HG02870 (cell line): ENCODE measurements around the gene MAP3K13.
"Not testable (repeated sequence)": the region's sequence is repeated elsewhere in the genome, so short reads cannot be mapped to it uniquely, and the experiment has no call there.

Experiments used
- ATAC-seq: cut with Tn5 transposase; IDR thresholded peaks from one replicate; pipeline ENCODE4 v1.9.1; 2021; ENCODE audit warnings: mild to moderate bottlenecking, moderate library complexity; ENCODE audit not compliant: unreplicated experiment

The MAP3K13 gene

DNA sequence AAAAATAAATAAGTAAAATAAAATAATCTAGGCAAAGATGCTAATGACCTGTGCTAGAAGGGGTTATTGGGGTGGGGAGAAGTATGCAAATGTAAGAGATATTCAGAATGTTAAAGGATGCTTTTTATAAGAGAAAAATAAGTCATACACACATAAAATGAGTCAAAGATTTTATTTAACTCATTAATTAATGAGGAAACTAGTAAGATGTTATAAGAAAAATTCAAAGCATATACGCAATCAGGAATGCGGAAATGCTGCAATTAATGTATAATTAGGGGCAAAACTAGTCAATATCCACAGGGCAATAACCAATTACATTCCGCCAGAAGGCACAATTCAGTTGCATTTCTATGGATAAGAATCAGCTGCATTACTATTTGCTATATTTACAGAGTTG lies 30.1 kb downstream of the MAP3K13 start:
- ATAC-seq: no peak

DNA sequence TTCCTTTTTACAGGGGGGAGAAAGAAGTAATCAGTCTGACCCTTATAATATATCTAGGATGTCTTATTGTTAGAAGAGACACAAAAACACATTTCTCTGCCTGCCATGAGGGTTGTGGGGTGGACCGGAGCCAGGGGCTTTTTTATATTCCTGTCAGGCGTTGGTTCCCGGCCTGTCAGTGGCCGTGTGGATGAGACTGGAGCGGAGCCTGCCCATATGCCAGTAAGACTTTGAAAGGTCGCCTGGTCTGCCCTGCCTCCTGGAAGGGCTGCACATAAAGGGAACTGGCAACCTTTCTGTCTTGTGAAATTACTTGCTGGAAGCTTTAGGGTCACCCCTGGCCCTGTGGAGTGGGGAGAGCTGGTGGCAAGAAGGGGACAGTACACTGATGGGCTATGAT lies 34.7 kb downstream of the MAP3K13 start:
- no peak for ATAC-seq

DNA sequence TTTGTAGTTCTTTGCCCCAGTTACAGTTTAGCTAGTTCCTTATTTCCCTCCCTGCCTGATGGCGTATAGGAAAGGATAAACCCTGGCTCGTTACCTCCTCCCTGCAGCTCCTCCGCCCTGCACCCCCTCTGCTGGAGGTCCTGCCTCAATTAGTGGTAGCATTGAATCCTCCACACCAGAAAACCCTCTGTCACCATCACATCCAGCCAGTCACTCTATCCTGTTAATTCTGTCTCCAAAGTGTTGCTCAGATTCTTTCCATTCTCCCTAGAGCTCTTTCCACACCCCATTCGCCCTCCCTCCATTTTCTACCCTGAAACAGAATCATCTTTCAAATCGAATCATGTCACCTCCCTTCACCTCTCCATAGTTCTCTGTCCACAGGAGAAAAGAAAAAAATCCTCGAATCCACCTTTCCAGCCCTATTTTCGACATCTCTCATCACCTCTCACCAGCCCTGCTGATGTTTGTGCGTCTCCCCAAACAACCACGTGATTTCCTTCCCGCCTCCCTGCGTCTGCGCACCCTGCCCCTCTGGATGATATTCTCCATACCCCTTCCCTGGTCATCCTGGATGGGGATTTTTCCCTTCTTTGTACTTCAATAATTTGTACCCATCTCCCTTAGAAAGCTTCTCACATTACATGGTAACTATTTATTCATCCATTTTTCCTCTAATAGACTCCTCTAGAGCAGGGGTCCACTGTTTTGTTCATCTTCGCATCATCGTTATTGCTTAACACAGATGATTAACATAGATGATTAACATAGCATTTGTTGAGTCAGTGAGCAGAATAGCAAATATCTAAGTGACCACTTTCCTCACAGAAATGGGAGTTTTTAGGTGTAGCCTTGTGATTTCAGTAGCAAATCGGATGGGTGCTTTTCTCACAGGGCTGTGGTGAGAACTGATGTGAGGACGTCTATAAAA lies 37.1 kb downstream of the MAP3K13 start:
- no peak for ATAC-seq

DNA sequence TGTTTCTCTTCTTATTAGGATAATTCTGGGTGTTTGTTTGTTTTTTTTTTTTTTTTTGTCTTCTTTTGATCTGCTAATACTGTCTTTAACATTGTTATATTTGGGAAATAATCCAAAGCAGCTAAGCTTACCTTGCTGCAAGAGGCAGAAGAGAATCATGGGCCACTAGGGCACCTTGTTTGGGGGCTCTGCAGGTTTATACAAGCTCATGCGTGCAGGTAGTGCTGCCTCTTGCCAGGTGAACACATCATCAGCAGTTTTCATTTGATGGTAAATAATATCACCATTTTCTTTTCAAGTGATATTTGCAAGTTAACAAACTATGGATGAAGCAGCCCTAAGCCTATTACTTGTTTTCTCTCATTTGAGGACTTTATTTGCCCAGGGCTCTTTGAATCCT lies 37.9 kb downstream of the MAP3K13 start:
- no peak for ATAC-seq

DNA sequence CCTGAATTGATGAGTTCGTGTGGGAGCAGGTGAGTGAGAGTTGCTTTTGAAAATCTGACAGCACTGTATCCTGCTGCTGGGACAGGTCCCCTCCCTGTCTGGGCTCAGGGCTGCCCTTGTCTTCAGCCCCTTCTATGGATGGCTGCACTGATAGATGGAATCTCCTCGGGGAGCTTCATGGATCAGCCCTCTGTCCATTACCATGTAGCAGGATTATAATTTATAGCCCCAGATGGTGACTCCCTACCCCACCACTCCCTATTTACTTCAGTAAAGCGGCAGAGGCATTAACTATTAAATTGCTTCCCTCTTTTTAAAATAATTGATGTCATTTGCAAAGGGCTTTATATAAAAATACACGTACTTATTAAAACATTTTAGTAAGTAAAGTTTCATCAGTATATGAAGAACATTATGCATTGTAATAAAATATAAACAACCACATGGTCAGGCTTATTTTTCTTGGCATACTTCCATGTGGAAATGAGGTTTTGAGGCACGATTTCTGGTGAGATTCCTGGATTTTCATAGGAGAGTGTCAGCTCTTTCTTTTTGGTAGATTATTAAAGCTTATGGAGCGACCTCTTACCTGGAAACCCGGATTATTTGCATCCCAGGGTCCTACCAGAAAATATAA lies 38.5 kb downstream of the MAP3K13 start:
- no peak for ATAC-seq

DNA sequence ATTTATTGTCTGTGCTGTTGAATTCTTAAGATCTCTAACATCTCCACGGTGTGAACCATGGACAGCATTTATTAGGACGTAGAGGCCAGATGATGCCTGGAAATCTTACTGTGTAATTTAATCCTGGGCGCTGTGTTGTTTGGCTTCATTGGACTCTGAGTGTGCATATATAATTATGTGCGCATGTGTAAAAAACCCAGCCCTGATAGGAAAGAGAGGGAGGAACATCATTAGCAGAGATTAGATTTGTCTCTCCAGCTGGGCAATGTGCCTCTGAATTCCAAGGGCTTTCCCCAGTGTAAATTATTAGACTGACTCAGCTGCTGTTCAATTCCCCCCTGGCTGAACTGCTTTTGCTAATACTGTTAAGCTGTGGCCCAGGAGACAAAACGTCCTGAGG lies 39.6 kb downstream of the MAP3K13 start:
- no peak for ATAC-seq

DNA sequence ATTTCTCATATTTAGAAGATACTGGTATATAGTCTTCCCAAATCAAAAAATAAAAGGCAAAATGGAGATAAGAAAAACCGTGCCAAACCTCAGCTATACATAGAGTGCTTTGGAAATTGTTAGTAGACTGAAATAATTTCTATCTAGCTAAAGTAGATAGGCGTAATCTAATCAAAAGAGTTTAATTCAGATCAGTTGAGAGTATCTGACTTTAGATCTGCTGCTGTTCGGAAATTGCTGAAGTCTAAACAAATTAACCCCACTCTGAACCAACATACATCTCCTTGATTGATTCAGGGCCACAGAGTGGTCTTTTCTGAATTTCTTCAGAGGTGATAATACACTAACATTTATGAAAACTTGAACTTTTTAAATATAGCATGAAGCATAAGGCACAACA lies 40.1 kb downstream of the MAP3K13 start:
- ATAC-seq: no peak

DNA sequence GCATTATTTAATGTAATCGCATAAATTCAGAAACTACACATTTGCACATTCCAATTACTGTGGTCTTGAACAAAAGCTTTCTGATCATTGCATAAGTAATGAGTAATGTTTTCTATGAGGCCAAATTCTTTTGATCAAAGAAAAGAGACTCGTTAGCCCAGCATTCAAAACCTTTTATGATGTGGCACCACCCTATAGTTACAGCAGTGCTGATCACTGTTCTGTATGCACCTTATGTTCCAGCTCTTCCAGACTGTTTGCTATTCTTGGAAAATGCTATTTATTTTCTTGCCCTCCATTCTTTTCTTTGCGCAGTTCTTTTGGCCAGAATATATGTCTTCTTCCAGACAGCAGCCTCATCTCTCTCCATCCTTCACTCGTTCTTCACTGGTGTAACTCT lies 42.3 kb downstream of the MAP3K13 start:
- ATAC-seq: no peak

DNA sequence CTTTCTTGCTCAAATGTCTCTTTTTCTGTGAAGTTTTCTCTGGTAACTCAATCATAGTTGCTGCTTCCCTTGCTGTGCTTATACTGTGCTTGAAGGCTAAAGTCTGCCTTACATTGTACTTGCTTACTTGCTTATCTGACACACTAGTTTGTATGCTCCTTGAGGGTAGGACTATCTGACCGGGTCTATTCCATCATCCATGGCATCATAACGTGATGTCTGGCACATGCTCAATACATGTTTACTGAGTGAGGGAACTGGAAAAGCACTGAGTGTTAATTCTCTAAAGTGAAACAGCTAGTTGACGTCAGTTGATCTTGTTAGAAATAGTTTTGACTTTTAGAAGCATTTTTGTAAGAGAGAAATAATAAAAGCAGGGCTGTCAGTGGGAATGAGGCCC lies 42.7 kb downstream of the MAP3K13 start:
- no peak for ATAC-seq

DNA sequence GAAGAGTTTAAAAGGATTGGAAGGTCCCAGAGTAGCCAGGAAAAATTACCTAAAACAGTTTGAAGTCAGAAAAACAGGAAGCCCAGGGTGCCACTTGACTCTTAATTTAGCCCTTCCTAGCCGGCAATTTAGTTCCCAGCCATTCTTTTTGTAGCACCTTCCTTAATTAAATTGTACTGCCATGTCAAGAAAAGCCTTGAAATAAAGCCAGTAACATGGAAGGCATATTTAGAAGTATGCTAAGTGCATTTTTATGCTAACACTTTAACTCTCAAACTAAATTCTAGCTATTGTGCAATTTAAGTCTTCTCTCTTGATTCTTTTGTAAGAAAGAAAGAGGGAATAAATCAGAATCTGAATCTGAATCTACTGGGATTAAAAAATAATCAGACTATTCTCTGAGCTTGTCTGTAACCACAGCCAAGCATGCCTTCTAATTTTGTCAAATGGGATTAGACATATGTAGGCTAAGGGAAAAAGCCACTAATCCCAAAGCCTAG lies 43.2 kb downstream of the MAP3K13 start:
- no peak for ATAC-seq

DNA sequence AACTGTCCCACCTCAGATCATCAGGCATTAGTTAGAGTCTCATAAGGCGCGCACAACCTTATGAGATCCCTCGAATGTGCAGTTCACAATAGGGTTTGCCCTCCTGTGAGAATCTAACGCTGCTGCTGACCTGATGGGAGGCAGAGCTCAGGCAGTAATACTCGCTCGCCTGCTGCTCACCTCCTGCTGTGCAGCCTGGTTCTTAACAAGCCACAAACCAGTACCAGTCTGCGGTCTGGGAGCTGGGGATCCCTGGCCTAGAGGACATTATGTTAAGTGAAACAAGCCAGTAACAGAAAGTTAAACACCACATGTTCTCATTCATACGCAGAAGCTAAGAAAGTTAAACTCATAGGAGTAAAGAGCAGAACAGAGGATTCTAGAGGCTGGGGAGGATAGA lies 47.0 kb downstream of the MAP3K13 start:
- ATAC-seq: no peak

DNA sequence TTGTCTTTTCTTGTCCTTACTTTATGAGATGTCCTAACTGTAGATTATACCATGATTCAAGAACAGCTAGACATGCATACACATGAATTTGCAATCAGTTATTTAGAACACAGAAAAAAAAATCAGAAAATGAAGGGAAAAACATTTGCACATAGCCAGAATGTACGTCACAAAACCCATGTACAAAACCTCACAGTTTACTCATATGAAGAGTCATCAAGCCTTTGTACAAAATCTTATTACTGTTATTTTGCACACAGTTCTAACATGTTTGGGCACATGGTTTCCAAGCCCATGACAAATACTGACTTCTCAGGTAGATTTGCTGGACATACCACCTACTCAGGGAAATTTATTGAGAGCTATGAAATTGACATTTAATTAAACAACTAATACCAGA lies 48.2 kb downstream of the MAP3K13 start:
- no peak for ATAC-seq

DNA sequence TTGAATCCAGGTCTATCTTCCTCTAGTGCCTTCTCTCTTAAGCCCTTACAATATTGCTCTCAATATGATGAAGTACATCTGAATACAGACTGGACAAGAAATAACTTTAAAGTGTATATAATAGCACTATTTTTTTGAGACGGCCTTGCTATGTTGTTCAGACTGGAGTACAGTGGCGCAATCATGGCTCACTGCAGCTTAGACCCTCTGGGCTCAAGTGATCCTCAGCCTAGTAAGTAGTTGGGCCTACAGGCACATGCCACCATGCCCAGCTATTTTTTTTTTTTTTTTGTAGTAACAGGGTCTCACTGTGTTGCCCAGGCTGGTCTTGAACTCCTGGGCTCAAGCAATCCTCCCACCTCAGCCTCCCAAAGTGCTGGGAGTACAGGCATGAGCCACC lies 53.6 kb downstream of the MAP3K13 start:
- no peak for ATAC-seq

DNA sequence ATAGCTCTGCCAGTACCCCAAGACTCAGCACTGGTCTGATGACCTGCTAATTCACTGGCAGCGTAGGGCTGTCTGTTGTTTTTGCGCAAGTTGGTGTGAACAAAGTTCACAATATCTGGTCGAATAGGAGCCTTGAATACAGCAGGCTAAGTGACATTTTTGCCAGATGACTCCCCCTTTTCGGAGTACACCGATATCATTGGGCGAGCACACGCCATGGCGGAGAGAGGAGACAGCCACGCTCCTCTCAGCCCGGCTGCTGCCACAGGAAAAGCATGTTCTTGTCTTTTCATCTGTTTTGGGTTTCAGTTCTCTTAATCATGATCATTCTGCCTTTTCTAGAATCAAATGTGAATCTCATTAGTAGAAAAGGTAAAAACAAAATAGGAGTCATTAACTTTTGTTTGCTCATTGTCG lies 55.6 kb downstream of the MAP3K13 start:
- not testable (repeated sequence) for ATAC-seq

DNA sequence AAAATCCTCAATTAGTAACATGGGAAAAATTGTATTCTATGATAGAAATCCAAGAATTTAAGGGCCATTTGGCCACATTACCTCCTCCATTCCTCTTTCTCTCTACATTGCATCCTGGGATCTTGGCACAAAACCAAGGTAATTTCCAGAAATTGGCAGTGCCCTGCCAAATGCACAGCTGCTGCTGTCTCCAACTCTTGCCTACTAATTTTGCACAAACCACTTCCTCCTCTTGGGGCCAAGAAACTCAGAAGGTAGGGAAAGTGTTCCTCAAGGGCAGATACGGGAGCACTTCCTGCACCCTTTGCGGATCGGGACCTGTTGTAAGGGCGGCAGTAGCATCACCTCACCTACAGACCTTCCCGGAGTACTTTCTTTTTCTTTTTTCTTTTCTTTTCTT lies 57.8 kb downstream of the MAP3K13 start:
- ATAC-seq: no peak

DNA sequence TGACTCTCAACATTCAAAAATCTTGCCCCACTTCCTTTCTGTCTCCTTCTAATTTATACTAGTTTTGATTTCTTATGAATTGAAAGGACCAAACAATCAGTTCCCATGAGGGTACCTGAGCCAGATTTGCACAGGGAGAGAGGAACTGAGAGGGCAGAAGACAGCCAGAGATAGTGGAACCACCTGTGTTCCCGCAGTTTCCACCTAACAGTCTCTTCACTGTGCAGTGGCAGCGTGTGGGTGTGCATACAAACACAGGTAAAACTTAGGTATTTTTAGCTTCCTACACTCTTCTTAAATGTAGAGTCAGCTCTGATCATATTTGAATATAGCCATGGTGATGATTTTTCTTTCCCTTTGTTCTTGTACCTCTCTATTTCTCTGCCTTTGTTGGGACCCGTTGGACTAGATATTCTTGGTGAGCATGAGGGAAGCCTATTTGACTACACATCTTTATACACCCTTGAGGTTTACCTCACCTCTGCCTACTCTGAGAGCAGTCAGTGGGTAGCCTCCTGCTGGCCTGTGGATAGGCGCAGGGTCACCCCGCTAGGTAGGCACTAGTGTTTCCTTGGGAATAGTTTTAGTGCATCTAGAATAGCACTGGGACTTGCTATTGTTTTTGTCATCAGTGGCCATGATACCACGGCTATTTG lies 58.8 kb downstream of the MAP3K13 start:
- peak; percentile 62 for ATAC-seq

DNA sequence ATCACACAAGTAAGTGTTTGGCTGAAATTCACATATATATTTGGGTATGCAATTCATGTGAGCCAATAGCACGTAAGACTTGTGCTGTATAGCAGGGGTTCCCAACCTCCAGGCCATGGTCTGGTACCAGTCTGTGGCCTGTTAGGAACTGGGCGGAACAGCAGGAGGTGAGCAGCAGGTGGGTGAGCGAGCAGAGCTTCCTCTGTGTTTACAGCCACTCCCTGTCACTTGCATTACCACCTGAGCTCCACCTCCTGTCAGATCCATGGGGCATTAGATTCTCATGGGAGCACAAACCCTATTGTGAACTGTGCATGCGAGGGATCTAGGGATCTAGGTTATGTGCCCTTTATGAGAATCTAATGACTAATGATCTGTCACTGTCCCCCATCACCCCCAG lies 59.7 kb downstream of the MAP3K13 start:
- no peak for ATAC-seq

DNA sequence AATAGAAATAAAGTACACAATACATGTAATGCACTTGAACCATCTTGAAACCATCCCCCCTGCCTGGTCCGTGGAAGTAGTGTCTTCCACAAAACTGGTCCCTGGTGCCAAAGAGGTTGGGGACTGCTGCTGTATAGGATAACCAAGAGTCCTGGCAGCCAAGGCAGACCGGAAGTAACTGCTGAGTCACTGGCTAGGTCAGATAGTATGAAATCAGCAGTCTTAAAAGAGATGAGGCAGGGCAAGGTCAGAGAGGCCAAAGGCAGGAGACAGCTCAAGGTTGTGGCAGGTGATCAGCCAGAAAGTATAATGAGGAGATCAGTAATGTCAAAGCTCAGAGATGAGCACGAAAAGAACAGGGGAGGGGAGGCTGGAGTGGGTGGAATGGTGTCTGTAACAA lies 60.2 kb downstream of the MAP3K13 start:
- ATAC-seq: no peak

DNA sequence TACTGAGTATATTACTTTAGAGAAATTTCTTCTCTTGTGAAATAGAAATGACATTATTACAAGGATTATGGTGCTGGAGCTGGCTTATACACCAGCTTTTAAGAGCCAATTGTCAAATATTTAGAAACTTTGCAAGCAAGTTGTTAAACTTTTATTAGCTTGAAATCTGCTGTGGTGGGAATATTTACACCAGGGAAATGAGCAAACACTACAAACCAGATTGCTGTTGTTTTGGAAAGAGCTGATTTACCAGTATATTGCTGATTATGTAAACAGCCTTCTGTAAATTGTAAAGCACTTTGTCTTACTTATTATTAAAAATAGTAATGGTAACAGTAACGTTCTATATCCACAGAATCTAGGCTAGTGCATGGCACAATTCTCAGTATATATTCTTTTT lies 61.5 kb downstream of the MAP3K13 start:
- ATAC-seq: no peak

DNA sequence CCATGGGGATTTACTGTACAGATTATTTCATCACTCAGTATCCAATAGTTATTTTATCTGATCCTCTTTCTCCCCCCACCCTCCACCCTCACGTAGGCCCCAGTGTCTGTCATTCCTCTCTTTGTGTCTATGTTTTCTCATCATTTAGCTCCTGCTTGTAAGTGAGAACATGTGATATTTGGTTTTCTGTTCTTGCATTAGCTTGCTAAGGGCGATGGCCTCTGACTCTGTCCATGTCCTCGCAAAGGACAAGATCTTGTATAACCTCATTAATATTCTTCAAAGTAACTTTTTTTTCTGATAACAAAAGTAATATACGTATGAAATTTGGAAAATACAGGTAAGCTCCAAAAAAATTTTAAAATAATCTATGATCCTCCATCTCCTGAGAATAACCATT lies 67.4 kb downstream of the MAP3K13 start:
- no peak for ATAC-seq

DNA sequence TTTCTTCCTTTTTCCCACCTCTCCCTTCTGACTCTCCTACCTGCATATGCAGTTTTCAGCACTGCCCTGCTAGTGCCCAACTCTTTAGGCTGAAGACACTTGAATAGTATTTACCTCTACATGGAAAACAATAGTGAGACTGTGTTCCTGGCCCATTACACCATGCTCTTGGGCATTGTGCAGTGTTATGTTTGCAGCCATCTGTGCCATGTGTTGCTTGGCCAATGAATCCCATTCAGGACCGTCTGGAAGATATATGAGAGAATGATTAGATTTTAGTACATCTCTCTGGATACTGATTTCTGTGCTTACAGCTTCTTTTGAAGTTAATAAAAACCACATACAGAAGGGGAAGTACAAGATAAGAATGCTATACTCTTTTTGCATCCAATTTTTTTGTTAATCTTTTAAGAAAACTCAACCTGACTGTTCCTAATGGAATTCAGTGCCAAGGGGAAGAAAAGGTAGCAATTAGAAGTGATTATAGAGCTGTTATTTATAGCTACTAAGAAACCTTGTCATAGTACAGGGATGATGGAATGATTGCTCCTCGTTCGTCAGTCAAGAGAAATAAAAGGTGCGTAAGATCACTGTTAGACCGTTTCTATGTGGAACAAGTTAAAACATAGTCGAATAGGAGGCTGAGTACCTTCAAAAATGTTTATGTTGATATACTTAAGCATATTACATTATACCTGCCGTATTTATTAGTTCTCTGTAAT lies 77.0 kb downstream of the MAP3K13 start:
- no peak for ATAC-seq
